K562 (cell line): ENCODE measurements around the gene USP44.

Experiments used
- BRF2 ChIP-seq: IDR thresholded peaks from 3 replicates; pipeline ENCODE4 v1.6.1; 2011; ENCODE audit warnings: borderline replicate concordance, mild to moderate bottlenecking; ENCODE audit not compliant: insufficient read length, insufficient read depth
- CBX8 ChIP-seq: fragments of 200-600 bp; sonication (generic); IDR thresholded peaks from 2 replicates; pipeline ENCODE4 v1.6.1; 2012; ENCODE audit warnings: borderline replicate concordance, mixed run types, low read depth, mild to moderate bottlenecking, moderate library complexity, mixed read lengths, low read length, control low read depth, inconsistent platforms; ENCODE audit not compliant: poor library complexity, severe bottlenecking; ENCODE audit errors: extremely low read depth
- CTCF ChIP-seq, 3 experiments: IDR thresholded peaks in 2 of 3; conservative IDR thresholded peaks in 1 of 3; 2 replicates each; pipeline ENCODE4 v1.5.1; 2011 to 2012; ENCODE audit warnings: low read length in 3 of 3, mild to moderate bottlenecking in 3 of 3, control low read depth in 2 of 3, improper control_type of control experiment in 1 of 3, inconsistent platforms in 1 of 3, low read depth in 1 of 3, mixed read lengths in 1 of 3, moderate library complexity in 1 of 3; ENCODE audit not compliant: insufficient read depth in 2 of 3
- EP300 ChIP-seq: IDR thresholded peaks from 2 replicates; pipeline ENCODE4 v1.6.1; 2012; ENCODE audit warnings: low read length, improper control_type of control experiment
- GATA2 ChIP-seq: sonication (generic); formaldehyde crosslinking; IDR thresholded peaks from 2 replicates; pipeline ENCODE4 v1.4.0; 2020; ENCODE audit warnings: mild to moderate bottlenecking, missing genetic modification reagents
- NR2F6 ChIP-seq: fragments of 450-650 bp; formaldehyde crosslinking; IDR thresholded peaks from 2 replicates; pipeline ENCODE4 v1.4.0; 2020; ENCODE audit warnings: mild to moderate bottlenecking
- POLR2A ChIP-seq: fragments of 450-650 bp; conservative IDR thresholded peaks from 2 replicates; pipeline ENCODE4 v1.6.1; 2016
- RCOR1 ChIP-seq, 2 experiments: IDR thresholded peaks; 2 replicates each; pipeline ENCODE4 v1.6.1; 2012; ENCODE audit warnings: low read depth in 2 of 2, low read length in 2 of 2, borderline replicate concordance in 1 of 2, improper control_type of control experiment in 1 of 2
- TAF1 ChIP-seq: IDR thresholded peaks from 2 replicates; pipeline ENCODE4 v1.6.1; 2011; ENCODE audit warnings: mild to moderate bottlenecking, low read length, moderate library complexity; ENCODE audit not compliant: insufficient read depth, control insufficient read depth, severe bottlenecking; ENCODE audit errors: extremely low read depth
- TAL1 ChIP-seq: fragments of 450-650 bp; IDR thresholded peaks from 2 replicates; pipeline ENCODE4 v1.6.1; 2016; ENCODE audit warnings: mild to moderate bottlenecking
- TEAD4 ChIP-seq, 2 experiments: sonication (generic) in 1 of 2; formaldehyde crosslinking in 1 of 2; IDR thresholded peaks; 2 replicates each; pipeline versions ENCODE4 v1.6.1 to v1.8.0; 2012 to 2022; ENCODE audit warnings: borderline replicate concordance in 1 of 2, inconsistent platforms in 1 of 2, low read length in 1 of 2, mild to moderate bottlenecking in 1 of 2, missing genetic modification reagents in 1 of 2
- ZNF12 ChIP-seq: sonication (generic); formaldehyde crosslinking; IDR thresholded peaks from 2 replicates; pipeline ENCODE4 v1.4.0; 2020; ENCODE audit warnings: mild to moderate bottlenecking, missing genetic modification reagents
- ZNF232 ChIP-seq: sonication (generic); formaldehyde crosslinking; IDR thresholded peaks from 2 replicates; pipeline ENCODE4 v1.8.0; 2022; ENCODE audit warnings: mild to moderate bottlenecking, missing genetic modification reagents
- ZNF740 ChIP-seq, 3 experiments: fragments of 200-800 bp in 1 of 3; sonication (Bioruptor generic) in 1 of 3; sonication (generic) in 1 of 3; formaldehyde crosslinking in 1 of 3; IDR thresholded peaks; 2 replicates each; pipeline versions ENCODE4 v1.6.1 to v1.8.0; 2016 to 2022; ENCODE audit warnings: mild to moderate bottlenecking in 2 of 3, missing compliant biosample characterization in 2 of 3, missing genetic modification characterization in 2 of 3, missing genetic modification reagents in 1 of 3

GRCh38 chr12:95574799-95575452 is 23.6 kb upstream of the USP44 start:
- no peak for TF ChIP-seq ZNF740 (CRISPR knock-in tag; IDR thresholded peaks at IDR 0.05)
- TF ChIP-seq ZNF740 (tag; IDR thresholded peaks at IDR 0.05), result no peak
- no peak for TF ChIP-seq TAF1
- TF ChIP-seq GATA2 (CRISPR knock-in tag), result no peak
- TF ChIP-seq TAL1, result no peak
- TF ChIP-seq ZNF12, result no peak
- no peak for TF ChIP-seq CBX8
- no peak for TF ChIP-seq POLR2A
- TF ChIP-seq RCOR1 (IDR thresholded peaks at IDR 0.05; ENCODE audit: borderline replicate concordance in 1 of 2, low read depth in 2 of 2, low read length in 2 of 2), result no peak
- peak; percentile 47 to 75 (median 62) for TF ChIP-seq CTCF (IDR thresholded peaks at IDR 0.05 in 2 of 3, conservative IDR thresholded peaks at IDR 0.05 in 1 of 3; ENCODE audit: insufficient read depth in 2 of 3, low read depth in 1 of 3, low read length in 3 of 3)
- TF ChIP-seq TEAD4 (IDR thresholded peaks at IDR 0.05; ENCODE audit: low read length), result no peak
- TF ChIP-seq TEAD4 (CRISPR knock-in tag; IDR thresholded peaks at IDR 0.05; ENCODE audit: borderline replicate concordance), result no peak
- TF ChIP-seq BRF2, result no peak
- no peak for TF ChIP-seq ZNF232 (CRISPR knock-in tag)
- TF ChIP-seq EP300, result no peak
- TF ChIP-seq NR2F6 (CRISPR knock-in tag), result no peak
